ENCODE measurements around the gene CACNG1. TPM values are rescaled to one million over a fixed set of nuclear protein-coding genes. Genes with fewer than 3 reads are reported as not detected.

Gene CACNG1
- total RNA-seq, 1 experiment from 2014 or later = not detected

DNA sequence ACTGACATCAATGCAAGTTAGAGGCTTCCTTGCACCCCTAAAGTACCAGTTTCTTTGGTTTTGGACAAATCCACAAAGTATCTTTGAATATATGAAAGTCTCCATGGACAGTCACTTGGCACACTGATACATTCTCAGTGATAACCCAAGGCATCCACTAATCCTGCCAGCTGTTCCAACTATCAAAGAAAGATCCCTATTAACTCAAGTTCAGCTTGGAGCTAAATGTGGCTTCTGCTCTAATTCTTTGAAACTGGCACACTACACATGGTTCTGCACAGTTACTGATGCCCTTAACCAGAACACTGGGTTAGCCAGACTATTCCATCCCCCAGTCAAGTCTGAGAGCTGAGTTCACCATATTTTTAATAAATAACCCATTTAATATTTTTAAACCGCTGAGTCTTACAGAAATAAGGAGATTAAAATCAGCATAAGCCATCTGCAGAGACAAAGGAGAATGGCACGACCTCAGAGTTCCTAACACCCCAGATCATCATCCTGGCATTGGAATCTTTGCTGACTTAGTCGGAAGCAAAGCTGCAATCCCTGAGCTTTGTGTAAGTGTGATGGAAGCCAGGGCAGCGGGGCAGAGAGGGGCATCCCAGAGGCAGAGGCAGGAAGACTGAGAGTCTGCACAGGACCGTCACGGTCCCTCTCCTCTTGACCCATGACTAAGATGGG, 6.3 kb downstream of the CACNG1 start:
- no peak for DNase-seq (ENCODE audit: extremely low read depth, low read depth)

- DNase-seq (ENCODE audit: extremely low read depth, low read depth) = no peak
These were observed 6.8 kb downstream of the CACNG1 start for GRCh38 chr17:67051155-67051538.

DNA sequence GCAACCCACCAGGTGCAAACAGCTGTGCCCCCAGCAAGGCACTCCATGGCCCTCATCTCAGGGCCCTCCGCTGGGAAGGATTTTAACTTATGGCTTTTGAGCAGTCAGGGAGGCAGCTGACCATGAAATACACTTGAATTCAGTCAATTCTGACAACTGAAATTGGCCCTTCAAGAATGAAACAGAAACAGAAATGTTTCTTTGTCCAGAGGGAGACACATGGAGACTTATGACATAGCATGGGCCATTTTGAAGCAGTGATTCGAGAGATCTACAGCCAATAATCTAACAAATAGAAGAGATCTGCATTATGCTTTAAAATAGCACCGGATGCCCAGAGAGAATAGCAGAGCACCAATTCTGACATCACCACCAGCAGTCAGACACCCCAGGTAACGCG, 7.5 kb downstream of the CACNG1 start:
- no peak for DNase-seq (ENCODE audit: extremely low read depth, low read depth)

GRCh38 chr17:67052720-67053437, 8.5 kb downstream of the CACNG1 start:
- DNase-seq (ENCODE audit: extremely low read depth, low read depth) = no peak

DNA sequence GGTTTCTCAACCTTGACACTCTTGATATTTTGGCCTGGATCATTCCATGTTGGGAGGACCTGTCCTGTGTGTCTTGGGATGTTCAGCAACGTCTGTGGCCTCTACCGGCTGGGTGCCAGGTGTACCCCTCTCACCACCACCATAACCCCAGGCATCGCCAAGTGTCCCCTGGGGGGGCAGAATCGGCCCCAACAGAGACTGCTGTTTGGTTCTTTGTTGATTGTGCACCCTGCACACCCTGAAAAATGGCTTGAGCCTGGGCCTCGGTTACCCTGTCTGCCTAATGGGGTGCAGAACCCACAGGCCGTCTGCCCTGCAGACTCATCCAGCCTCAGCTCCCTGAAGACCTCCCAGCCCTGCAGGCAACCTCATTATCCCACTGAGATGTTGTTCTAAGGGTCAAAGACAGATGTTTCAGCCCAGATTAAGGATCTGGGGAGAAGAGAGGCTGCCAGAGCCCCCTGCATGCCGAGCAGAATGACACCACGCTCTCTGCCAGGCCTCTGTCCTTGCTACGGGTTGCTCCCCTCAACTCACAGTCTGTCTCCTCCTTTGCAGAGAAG, 9.2 kb downstream of the CACNG1 start:
- no peak for DNase-seq (ENCODE audit: extremely low read depth, low read depth)

DNA sequence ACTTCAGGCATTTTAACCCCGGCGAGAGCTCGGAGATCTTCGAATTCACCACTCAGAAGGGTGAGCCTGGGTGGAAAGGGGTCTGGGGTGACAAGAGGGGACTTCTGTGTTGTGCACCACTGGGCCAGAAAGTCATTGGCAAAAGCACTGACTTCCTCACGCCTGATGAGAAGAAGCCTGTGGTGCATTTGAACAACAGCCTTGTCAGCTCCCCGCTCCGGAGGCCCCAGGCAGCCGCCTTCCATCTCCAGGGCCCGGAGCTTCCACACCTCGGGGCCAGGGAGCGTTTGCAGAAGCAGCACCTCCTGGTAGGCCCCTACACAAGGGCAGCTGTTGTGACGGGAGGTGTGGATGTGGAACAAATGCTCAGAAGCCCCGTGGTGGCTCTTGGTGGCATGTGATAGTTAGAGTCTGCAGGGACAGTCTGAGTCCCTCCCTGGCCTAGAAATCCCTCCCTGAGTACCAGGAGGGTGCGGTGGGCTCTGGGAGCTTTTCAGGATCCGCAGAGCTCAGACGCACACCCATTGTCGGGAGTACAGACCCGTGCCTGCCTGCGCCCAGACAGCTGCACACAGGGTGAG, 9.7 kb downstream of the CACNG1 start:
- no peak for DNase-seq (ENCODE audit: extremely low read depth, low read depth)

GRCh38 chr17:67054608-67055007, 10.3 kb downstream of the CACNG1 start:
- DNase-seq (ENCODE audit: extremely low read depth, low read depth) = no peak

- no peak for DNase-seq (ENCODE audit: extremely low read depth, low read depth)
These were observed 10.7 kb downstream of the CACNG1 start for GRCh38 chr17:67055041-67055443.

GRCh38 chr17:67055811-67056745, 11.7 kb downstream of the CACNG1 start:
- no peak for DNase-seq (ENCODE audit: extremely low read depth, low read depth)

GRCh38 chr17:67056746-67057490, 12.6 kb downstream of the CACNG1 start:
- DNase-seq (ENCODE audit: extremely low read depth, low read depth) = no peak

- no peak for DNase-seq (ENCODE audit: extremely low read depth, low read depth)
These were observed 13.7 kb downstream of the CACNG1 start for GRCh38 chr17:67058036-67058435.

DNA sequence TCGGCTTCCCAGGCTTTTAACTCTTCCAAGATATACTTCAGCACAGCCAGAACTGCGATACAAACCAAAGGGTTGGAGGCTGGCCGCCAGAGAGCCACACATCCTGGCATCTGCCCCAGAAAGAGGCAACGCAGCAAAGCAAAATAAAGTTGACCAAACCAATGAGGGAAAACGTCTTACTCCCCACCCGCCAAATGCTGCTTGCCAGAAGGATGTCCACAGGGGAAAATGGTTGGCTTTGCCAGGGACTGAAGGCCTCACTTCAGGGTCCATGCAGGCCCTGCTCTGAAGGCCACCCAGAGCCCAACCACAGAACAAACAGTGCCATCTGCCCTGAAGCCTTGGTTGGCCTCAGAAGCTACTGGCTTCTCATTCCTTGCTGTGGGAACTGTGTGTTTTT, 15.0 kb downstream of the CACNG1 start:
- DNase-seq (ENCODE audit: extremely low read depth, low read depth) = no peak

DNA sequence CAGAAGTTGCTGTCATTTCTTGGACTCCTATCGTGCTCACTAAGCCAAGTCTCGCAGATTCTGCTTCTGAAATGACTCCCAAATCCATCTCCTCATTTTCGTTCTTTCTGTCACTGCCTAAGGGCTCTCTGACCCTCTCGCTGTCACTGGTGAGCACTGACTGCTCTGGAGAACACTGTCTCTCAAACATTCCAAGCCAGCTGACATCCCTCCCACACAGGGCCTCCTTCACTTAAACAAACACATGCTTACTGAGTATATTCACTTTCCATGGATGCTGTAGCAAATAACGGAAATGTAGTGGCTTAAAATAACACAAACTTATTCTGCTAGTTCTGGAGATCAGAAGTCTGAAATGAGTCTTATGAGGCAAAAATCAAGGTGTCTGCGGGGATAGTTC, 18.8 kb downstream of the CACNG1 start:
- no peak for DNase-seq (ENCODE audit: extremely low read depth, low read depth)

DNA sequence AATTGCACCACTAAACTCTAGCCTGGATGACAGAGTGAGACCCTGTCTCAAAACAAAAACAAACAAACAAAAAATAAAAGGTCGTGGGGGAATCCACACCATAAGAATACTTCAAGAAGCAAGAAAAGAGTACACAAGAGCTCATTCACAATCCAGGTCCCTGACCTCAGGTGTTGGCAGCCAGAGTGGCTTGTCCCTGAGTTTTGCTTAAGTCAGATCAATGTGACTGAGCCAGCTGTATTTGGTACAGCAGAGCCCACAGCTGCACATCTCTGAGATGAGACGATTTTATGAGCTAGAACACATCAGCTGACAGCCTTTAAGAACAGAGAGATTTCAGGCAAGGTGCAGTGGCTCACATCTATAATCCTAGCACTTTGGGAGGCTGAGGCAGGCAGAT, 22.4 kb downstream of the CACNG1 start:
- no peak for DNase-seq (ENCODE audit: extremely low read depth, low read depth)

GRCh38 chr17:67067571-67068482, 23.5 kb downstream of the CACNG1 start:
- no peak for DNase-seq (ENCODE audit: extremely low read depth, low read depth)

DNA sequence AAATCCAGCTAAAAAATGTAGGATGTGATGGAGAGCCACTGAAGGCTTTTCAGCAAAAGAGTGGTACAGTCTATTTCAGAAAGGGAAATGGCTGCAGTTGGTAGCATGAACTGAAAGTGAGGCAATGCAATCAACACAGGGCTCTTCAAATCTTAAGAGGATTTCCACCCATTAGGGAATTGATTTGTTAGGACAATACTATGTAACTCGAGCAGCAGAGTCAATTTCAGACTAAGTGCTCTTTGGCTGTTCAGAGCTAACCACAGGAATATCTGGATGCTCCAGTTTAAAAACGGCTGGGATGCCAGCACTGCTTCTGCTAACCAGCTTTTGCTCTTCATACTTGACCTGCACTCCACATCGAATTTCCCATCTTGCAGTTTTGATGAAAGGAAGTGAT, 24.6 kb downstream of the CACNG1 start:
- DNase-seq (ENCODE audit: extremely low read depth, low read depth) = no peak

GRCh38 chr17:67069603-67070136, 25.3 kb downstream of the CACNG1 start:
- DNase-seq (ENCODE audit: extremely low read depth, low read depth) = no peak

DNA sequence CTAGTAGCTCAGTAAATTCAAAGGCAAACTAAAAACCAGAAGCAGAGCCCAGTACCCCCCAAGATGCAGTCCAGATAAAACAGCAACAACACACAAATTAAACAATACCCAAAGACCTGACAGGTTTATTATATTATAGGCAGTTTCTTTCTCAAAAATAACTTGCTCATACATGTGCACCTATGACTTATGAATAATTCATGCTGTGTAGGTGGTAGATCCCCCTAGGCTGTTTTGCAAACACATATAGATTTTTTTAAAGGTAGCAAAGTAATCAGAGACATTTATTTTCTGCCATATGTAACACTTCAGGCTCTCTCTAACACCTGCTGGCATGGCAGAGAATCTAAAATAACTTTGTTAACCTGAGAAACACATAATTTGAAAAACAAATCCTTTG, 27.2 kb downstream of the CACNG1 start:
- DNase-seq (ENCODE audit: extremely low read depth, low read depth) = no peak

- DNase-seq (ENCODE audit: extremely low read depth, low read depth) = no peak
These were observed 28.5 kb downstream of the CACNG1 start for GRCh38 chr17:67072885-67073284.
